GM10266 (cell line): Measurements from ENCODE around the gene CACNB1.

Experiments
- DNase-seq: peaks from one replicate; pipeline ENCODE4 v3.0.0; 2012; ENCODE audit errors: extremely low spot score
- CTCF ChIP-seq: IDR thresholded peaks from 2 replicates; pipeline ENCODE4 v1.5.1; 2012; ENCODE audit warnings: mild to moderate bottlenecking, low read depth; ENCODE audit not compliant: control insufficient read depth, insufficient read depth; ENCODE audit errors: missing control alignments

Gene CACNB1

DNA sequence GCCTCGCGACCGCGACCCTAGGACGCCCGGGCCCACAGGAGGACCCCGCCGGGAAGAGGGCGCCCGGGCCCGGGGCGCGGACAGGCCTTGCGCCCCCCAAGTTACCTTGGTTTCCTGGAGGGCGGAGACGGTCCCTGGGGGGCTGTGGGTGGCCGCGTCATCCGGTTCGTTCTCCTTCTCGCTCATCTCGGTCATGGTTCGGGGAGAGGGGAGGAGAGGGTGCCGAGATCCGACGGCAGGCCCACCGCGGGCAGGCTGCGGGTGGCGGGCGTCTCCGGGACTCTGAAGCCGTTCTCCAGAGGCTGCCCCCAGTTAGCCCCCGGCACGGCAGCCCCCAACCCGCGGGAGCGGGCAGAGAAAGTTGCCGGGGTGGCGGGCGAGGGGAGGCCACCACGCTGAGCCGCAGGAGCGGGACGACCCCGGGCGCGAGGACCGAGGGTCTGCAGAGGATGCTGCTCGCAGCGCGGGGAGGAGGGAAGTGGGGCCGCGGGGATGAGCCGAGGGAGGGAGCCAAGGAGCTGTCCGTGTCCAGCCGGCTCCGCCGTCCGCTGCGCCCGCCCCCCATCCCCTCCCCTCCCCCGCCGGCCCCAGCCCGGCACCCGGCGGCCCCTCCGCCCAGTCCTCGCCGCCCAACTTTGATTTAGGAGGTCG is 28.0 kb upstream of the CACNB1 start, which contains the start of gene STAC2:
TSS of gene STAC2 (minus strand) at position 638 of the 651 bp plus-strand sequence. CDS start at position 195, 443 bp downstream.
- DNase-seq, result no peak
- TF ChIP-seq CTCF, result no peak

- no peak for TF ChIP-seq CTCF
- no peak for DNase-seq
Observed at GRCh38 chr17:39224778-39225307, 27.4 kb upstream of the CACNB1 start.

DNA sequence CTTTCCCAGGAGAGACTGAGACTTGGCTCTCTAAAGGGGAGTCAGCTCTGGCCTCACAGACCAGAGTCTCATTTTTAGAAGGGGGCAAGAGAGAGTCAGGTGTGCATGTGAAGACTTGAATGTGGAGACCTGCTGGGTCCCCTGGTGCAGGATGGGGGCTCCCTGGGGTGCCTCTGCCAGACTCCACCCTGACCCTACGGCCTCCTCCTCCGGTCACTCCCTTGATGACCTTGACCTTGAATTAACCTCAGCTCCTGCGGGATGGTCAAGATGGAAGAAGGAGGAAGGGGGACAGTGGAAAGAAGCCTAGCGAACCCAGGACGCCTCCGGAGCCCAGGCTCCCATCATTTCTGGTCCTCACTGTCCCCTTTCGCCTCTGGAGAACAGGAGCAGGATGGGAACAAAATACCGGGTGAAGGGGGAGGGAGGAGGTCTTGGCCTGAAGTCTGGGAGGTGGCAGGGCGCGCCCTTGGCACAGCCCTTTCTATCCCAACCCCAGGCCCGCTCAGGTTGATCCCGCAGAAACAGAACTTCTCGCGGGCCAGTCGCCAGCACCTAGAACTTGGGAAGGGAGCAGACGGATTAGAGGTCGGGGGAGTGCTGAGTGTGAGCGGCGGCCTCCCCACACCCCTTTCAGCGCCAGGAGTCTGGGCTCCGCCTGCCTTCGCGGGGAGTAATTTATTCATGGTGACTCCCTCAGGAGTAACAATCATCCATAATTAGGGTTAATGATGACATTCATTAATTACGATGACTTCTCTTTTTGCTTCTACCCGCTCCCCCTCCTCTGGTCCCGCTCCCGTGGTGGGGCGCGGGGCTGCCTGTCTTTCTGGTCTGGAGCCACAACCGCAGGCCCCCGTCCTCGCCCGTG is 26.7 kb upstream of the CACNB1 start:
- no peak for DNase-seq
- TF ChIP-seq CTCF, result no peak

- TF ChIP-seq CTCF, result no peak
- no peak for DNase-seq
Observed at GRCh38 chr17:39222866-39223834, 25.7 kb upstream of the CACNB1 start.

- TF ChIP-seq CTCF, result no peak
- no peak for DNase-seq
Observed at GRCh38 chr17:39222151-39222550, 24.7 kb upstream of the CACNB1 start.

- no peak for TF ChIP-seq CTCF
- no peak for DNase-seq
Observed at GRCh38 chr17:39221572-39221971, 24.1 kb upstream of the CACNB1 start.
